ENCODE results near the gene PRND.

GRCh38 chr20:4697189-4697830 is 24.4 kb upstream of the PRND start:
- TF ChIP-seq POLR2A (IDR thresholded peaks at IDR 0.05) (no peak), EP300 (IDR thresholded peaks at IDR 0.05) (no peak)
- TF ChIP-seq, protein P1, sequence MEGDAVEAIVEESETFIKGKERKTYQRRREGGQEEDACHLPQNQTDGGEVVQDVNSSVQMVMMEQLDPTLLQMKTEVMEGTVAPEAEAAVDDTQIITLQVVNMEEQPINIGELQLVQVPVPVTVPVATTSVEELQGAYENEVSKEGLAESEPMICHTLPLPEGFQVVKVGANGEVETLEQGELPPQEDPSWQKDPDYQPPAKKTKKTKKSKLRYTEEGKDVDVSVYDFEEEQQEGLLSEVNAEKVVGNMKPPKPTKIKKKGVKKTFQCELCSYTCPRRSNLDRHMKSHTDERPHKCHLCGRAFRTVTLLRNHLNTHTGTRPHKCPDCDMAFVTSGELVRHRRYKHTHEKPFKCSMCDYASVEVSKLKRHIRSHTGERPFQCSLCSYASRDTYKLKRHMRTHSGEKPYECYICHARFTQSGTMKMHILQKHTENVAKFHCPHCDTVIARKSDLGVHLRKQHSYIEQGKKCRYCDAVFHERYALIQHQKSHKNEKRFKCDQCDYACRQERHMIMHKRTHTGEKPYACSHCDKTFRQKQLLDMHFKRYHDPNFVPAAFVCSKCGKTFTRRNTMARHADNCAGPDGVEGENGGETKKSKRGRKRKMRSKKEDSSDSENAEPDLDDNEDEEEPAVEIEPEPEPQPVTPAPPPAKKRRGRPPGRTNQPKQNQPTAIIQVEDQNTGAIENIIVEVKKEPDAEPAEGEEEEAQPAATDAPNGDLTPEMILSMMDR (IDR thresholded peaks at IDR 0.05): no peak

Measured in tibial nerve (tissue), 4 donors.